Measurements from ENCODE around the gene SMAGP.

- TF ChIP-seq, protein P1, sequence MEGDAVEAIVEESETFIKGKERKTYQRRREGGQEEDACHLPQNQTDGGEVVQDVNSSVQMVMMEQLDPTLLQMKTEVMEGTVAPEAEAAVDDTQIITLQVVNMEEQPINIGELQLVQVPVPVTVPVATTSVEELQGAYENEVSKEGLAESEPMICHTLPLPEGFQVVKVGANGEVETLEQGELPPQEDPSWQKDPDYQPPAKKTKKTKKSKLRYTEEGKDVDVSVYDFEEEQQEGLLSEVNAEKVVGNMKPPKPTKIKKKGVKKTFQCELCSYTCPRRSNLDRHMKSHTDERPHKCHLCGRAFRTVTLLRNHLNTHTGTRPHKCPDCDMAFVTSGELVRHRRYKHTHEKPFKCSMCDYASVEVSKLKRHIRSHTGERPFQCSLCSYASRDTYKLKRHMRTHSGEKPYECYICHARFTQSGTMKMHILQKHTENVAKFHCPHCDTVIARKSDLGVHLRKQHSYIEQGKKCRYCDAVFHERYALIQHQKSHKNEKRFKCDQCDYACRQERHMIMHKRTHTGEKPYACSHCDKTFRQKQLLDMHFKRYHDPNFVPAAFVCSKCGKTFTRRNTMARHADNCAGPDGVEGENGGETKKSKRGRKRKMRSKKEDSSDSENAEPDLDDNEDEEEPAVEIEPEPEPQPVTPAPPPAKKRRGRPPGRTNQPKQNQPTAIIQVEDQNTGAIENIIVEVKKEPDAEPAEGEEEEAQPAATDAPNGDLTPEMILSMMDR (IDR thresholded peaks at IDR 0.05; ENCODE audit: low read depth, low read length, missing input control), result no peak
- TF ChIP-seq JUND (IDR thresholded peaks at IDR 0.05) (no peak), REST (IDR thresholded peaks at IDR 0.05) (no peak), EGR1 (IDR thresholded peaks at IDR 0.05; ENCODE audit: low read depth in 2 of 2) (no peak)
- TF ChIP-seq, protein P2, sequence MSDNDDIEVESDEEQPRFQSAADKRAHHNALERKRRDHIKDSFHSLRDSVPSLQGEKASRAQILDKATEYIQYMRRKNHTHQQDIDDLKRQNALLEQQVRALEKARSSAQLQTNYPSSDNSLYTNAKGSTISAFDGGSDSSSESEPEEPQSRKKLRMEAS (IDR thresholded peaks at IDR 0.05), result no peak
- TF ChIP-seq, protein P3, sequence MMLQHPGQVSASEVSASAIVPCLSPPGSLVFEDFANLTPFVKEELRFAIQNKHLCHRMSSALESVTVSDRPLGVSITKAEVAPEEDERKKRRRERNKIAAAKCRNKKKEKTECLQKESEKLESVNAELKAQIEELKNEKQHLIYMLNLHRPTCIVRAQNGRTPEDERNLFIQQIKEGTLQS (IDR thresholded peaks at IDR 0.05), result no peak
Observed at GRCh38 chr12:51254536-51254935, 15.7 kb downstream of the SMAGP start.

All from liver (tissue), 3 donors.